T-helper 2 cell treated with Interferon-gamma antibody and Interleukin-4, amounts not matched to agents 100 ng/mL and 5 ng/mL, for 36 hours (primary cell): Measurements from ENCODE around the gene KRTAP3-3. TPM values are rescaled to one million over a fixed set of nuclear protein-coding genes. Genes with fewer than 3 reads are reported as not detected.
"Not testable (repeated sequence)": the region's sequence is repeated elsewhere in the genome, so short reads cannot be mapped to it uniquely, and the experiment has no call there.

Experiments used
- intact Hi-C: fragments of 100-400 bp; cut with micrococcal nuclease; formaldehyde crosslinking; loops from one replicate; pipeline ENCODE4 v1.15.1; 2023
- total RNA-seq: library from RNA; stranded (reverse); gene quantifications from 2 replicates; pipeline ENCODE4 v1.2.3, GENCODE V29; 2022

Gene KRTAP3-3
- total RNA-seq, 1 donor from 2014 or later, result not detected

DNA sequence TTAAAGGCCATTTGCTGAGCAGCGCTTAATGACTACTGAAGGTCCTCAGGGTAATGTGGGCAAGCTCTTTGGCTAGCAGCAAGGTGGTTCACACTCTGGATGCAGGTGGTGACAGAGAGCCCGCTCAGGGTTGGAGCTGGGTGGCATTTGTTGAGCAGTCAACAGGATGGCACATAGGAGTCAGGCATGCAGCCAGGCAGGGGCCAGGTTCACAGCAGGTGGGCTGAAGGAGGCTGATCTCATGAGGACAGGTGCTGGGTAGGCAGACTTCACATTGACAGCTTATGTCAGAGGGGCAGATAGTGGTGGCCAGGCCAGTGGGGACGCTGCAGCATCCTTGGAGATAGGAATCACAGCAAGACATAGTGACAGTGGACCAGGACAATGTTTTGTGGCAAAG, 10.4 kb upstream of the KRTAP3-3 start:
- intact Hi-C loops, result no loop called here

DNA sequence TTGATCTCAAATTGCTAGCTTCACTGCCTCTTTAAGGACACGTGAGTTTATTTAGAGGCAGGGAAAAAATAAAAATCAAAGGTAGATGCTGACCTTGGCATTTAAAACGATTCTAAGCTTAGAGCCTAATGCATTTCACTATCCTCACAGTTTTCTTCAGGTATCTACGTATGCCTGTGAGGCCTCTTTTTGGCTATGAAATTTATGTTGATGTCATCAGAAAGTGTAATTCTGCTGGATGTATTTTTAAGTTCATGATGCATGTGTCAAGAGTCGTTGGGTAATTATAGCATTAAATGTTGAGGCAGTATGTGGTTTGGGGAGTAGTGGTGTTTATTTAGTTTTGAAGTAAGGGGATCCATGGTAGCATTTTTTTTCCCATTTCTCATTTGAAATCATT, 10.0 kb upstream of the KRTAP3-3 start:
- intact Hi-C loops, result no loop called here

DNA sequence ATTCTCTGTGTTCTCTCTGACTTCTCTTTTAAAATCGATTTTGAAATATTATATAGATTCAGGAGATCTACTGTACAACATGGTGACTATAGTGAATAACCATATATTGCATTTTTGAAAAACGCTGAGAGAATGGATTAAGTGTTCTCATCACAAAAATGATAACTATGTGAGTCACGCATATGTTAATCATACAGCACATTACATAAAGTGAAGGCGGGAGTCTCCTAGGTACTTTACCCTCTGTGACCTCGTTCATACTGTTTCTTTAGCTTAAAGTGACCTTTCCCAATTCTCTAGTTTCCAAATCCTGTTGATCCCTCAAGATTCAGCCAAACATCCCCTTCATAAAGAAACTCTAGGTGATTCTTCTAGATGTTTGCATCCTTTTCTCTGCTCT, 8.8 kb upstream of the KRTAP3-3 start:
- intact Hi-C loops, result no loop called here

DNA sequence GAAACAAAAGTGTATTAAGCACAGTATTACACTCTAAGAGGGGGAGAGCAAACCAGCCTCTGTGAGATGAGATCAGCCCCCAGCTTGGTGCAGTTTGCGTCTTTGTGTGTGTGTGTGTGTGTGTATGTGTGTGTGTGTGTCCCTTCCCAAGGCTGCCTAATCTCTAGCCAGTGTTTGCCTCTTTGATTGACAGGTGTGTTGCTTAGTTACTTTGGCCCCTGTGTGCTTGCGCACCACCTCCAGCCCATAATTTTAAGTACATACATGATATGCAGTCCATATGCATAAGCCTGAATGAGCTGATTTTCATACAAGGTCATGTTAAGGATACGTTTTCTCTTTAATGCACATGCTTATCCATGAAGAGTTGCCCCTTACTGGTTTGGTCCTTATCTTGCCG, 7.8 kb upstream of the KRTAP3-3 start:
- intact Hi-C loops, result no loop called here

DNA sequence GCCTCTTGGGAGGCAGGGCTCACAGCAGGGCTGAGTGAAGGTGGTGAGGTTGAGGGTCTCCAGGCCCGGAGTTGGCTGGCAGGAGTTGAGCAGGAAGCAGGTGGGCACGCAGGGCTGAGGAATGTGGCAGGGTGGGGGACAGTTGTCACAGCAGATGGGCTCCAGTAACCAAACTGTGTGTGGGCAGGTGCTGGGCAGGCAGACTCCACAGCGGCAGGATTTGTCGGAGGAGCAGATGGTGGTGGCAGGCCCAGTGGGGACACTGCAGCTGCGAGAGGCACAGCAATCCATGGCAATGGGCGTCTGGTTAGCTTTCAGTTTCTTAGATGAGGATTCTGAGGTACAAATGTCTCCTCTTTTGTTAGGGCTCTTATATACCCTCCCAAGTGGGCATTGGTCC, 5.6 kb upstream of the KRTAP3-3 start, which contains the start of gene KRTAP3-2:
Gene KRTAP3-2 (minus strand): TSS at position 344 of the 400 bp plus-strand sequence. CDS start 53 bp downstream, at position 291.
- intact Hi-C loops, result not testable (repeated sequence)

DNA sequence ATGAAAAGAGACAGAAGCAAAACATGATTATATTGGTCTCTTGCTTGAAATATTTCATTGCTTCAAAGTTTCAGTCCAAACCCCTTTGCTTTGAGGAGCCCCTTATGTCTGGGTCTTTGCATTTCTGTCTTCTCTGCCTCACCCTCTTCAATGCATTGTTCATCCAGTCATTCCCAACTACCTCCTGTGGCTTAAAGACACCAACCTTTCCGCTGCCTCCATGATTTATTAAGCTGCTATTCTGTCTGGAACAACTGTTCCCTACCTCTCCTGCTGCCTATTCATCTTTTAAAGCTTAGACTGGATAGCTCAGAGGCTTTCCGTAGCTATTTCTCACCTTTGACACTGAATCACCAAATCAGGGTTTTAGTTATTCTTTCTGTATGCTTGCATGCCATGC, 3.4 kb upstream of the KRTAP3-3 start:
- intact Hi-C loops, result no loop called here

DNA sequence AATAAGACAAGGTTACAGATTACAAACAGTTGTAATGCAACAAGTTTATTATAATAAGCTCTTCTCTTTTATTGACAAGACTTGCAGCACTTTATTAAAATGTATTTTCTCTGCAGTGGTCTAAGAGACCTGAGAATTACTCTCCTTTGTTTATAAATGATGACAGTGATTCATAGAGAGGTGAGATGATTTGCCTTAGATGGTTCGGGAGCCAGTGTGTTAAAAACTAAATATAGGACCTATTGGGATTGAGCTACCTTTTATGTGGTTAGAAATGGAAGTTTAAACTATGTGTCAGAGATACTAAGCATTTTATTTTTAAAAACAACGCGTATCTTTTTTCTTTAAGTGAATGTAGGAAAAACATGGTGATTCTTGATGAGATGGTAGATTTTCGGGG, 2.9 kb upstream of the KRTAP3-3 start:
- intact Hi-C loops, result no loop called here

DNA sequence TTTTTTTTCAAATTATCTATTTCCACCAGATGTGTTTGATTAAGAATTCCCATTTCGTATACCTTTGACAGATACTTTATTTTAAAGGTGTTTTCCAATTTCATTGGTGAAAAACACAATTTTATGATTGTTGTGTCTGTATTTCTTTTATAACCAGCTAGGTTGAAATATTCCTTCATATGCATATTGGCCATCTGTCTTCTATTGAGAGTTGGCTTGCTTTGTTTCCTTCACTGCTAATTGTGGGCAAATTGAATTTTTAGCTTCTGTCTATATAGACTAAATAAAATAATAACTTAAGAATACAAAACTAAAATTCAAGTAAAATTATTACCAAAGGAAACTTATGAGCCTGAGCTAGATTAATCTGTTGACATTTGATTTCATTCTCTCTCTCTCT, 1.2 kb upstream of the KRTAP3-3 start:
- intact Hi-C loops, result no loop called here

DNA sequence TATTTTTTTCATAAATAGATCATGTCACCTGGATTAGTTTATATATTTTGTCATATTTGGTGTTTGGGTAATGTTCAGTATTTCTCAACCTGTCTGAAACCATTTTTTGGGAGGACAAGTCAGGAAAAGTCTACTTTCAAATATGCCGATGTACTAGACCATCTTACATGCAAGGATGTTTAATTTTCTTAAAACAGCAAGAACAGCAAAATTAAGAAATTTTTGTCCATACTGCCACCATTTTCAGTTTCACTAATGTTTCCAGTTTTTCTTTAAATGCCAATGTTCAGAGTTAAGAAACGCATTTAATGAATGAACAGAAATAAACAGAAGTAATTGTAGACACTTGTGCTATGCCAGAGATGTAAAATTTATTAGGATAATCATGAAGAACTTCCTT, 880 bp downstream of the KRTAP3-3 start:
- intact Hi-C loops, result no loop called here

DNA sequence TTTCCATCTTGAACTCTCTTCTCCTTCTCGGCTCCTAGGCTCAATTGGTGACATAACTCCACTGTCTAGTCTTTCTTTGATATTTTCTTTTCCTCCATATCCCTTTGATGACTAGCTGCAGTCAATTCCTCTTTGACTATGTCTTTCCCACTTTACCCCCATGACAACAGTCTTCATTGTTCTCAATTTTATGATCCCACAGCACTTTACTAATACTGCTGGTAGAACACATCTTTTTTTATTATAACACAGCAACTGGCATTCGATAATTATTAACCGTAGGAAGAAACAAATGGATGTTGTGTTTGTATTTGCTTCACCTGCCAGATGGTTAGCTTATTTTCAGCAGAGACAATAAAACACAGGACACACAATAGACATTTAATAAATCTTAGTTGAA, 1.3 kb downstream of the KRTAP3-3 start:
- intact Hi-C loops, result no loop called here

DNA sequence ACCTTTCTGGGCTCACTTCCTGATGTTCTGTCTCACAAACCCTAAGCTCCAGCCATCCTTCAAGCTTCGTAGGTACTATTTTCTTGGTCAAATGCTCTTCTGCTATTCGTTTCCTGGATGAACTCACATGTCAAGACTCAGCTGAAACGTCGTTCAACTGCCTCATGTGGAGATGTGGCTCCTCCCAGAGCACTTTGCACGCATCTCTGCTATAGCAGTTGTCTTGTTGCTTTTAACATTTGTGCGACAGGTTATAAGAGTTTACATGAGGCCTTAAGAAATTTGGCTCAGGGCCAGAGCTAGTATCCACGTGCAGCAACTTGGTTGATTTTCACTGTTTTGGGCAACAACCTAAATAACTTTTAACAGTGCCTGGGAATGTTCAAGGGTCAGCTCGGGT, 7.0 kb downstream of the KRTAP3-3 start:
- intact Hi-C loops, result no loop called here

DNA sequence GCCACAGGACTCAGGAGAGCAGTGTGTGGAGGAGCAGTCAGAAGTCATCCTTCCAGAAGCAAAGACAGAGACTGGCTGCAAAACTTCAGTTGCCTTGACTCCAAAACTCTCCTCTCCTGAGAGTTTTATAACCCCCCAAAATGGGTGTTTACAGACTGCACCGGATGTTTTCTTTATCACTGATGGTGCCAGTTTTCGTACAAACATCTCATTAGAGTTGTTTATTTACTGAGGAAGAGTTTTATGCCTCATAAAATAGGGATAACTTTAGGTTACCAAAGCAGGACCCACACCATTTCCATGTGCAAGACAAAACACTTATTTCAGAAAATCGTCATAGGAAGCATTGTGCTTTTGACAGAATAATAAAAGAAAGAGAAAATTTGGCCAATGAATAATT, 9.7 kb downstream of the KRTAP3-3 start, which contains the start of gene KRT40:
Gene KRT40 (minus strand): TSS at position 101 of the 400 bp plus-strand sequence. CDS start 53 bp downstream, at position 48.
- intact Hi-C loops, result no loop called here

DNA sequence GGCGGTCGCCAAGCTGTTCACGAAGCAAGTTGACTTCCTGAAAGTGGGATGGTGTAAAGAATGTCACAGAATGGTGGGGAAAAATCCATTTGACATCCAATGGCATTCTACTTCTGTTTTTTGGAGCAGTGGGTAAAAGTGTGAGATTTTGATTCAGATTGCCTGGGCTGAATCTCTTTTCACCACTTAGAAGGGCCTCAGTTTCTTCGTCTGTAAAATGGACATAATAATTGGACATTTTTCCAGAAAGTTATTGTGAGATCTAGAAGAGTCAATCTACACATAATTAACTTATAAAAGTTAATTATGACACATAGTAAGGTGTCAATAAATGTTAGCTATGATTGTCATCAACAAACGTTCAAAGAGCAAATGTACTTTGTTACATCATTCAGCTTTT, 12.8 kb downstream of the KRTAP3-3 start:
- intact Hi-C loops, result no loop called here

DNA sequence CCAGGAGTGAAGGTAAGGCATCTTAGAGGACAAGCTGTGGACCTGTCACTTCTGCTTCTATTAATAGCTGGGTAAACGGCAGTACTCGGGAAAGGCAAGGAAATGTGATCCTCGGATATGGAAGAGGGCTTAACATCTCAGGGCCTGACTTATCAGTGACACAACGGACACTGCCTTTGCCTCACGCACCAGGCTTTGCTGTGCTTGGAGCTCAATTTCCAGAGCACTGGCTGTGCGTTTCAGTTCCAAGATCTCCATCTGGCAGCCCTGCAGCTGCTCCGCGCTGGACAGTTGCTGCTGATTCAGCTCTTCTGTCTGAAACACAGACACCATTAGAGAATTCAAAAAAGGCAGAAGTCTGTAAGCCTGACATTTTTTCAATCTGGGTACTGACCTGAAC, 13.4 kb downstream of the KRTAP3-3 start:
- intact Hi-C loops, result no loop called here

DNA sequence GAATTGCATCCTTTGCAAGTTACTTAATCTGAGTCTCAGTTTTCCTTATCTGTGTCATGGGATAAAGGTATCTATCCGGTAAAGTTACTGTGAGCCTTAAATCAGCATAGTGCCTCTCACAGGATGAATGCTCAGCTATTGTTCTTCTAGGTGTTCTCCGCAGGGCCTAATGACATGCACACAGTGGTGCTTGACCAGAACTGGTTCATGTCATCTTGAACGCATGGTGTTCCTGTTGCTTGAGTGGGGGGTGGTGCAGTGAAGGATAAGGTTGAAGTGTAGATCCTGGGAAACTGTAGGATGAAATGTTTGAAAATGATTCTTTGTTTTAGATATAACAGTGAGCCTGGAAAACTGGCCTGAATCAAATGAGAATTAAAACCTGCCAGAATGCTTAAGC, 13.8 kb downstream of the KRTAP3-3 start:
- intact Hi-C loops, result no loop called here

DNA sequence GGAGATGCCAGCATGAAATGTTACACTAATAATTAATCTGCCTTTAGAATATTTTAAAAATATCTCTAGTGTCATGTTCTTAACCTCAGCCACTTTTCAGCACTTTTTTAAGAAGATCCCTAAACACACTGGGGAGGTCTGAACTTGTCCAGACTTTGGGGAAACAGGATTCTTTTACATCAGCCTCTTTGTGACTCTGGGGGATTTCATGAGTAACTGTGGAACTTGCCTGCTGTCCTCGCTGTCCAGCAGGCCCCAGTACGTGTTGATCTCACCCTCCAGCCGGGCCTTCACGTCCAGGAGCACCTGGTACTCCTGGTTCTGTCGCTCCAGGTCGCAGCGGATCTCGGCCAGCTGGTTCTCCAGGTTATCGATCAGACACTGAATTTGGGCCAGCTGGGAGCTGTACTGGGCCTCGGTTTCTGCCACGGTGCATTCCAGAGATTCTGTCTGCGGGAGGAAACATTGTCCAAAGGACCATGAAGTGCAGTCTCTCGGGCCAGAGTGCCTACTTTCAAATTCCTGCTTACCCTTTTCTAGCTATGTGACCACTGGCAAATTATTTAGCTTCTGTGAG, 15.3 kb downstream of the KRTAP3-3 start:
- intact Hi-C loops, result no loop called here

DNA sequence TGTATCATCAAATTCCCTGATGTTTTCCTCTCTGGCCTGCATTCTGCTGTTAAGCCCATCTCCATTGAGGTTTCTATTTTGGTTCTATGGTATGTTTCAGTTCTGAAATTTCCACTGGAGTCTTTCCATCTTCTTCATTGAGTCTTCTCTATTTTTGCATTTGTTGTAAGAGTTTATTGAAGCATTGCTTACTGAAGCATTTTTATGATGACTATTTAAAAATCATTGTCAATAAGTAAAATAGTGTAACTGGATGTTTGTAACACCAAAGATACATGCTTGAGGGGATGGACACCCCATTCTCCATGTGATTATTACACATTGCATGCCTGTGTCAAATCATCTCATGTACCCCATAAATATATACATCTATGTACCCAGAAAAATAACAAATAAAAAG, 18.4 kb downstream of the KRTAP3-3 start:
- intact Hi-C loops, result no loop called here

DNA sequence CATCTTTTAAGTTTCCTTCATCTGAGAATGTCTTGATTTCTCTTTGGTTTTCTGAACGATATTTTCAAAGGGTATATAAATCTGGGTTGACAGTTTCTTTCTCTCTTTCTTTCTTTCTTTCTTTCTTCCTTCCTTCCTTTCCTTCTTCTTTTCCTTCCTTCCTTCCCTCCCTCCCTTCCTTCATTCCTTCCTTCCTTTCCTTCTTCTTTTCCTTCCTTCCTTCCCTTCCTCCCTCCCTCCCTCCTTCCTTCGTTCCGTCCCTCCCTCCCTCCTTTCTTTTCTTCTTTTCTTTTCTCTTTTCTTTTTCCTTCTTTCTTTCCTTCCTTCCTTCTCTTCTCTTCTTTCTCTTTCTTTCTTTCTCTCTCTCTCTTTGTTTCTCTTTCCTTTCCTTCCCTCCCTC, 19.6 kb downstream of the KRTAP3-3 start:
- intact Hi-C loops, result no loop called here

DNA sequence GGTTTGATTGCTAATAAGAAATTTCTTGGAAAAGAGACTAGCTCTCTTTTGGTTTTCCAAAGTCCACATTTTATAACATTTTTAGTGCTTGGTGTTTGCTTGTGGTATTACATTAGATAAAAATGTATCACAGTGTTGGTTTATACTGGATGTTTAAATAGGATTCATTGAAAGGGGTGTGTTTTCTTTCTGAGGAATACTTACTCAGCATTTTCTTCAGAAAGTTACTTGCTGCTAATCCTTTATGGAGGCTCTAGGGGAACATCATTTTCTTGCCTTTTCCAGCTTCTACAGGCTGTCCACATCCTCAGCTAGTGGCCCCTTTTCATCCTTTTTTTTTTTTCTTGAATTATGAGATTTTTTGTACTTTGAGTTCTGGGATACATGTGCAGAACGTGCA, 26.4 kb downstream of the KRTAP3-3 start:
- intact Hi-C loops, result no loop called here

DNA sequence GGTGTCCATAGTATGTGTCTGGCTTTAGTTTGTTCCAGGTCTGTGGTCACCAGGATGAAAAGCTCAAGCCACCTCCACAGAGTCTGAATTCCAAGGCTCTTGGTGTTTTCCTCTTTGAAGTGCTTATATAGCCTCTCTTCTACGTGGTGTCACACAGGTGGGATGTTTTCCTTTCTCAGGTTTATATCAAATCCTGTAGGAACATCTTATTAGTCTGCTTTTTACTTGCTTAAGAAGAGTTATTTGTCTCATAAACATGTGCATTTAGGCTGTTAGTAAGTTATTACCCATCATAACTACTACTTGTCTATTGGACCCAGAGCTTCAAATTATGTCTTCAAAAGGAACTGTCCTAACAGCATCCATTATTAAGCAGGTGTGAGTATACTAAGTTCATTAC, 27.1 kb downstream of the KRTAP3-3 start, which contains the start of gene KRT39:
Gene KRT39 (minus strand): TSS at position 101 of the 400 bp plus-strand sequence. CDS start 92 bp downstream, at position 9.
- intact Hi-C loops, result no loop called here

DNA sequence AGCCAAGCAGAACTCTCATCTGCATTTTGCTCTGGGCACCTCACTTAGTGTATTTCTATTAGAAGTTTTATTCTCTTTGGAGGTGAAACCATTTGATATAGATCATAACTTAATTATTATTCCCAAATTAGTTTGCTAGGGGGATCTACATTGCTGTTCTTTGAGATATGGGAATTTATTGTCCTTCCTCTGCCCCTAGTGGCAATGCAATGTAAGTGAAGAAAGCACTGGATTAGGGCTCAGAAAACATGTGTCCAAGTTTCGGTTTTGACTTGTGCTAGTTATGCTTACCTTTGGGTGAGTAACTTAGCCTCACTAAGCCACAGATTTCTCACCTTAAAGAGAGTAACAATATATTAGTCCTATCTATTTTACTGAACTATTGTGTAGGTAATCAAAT, 30.1 kb downstream of the KRTAP3-3 start:
- intact Hi-C loops, result no loop called here

DNA sequence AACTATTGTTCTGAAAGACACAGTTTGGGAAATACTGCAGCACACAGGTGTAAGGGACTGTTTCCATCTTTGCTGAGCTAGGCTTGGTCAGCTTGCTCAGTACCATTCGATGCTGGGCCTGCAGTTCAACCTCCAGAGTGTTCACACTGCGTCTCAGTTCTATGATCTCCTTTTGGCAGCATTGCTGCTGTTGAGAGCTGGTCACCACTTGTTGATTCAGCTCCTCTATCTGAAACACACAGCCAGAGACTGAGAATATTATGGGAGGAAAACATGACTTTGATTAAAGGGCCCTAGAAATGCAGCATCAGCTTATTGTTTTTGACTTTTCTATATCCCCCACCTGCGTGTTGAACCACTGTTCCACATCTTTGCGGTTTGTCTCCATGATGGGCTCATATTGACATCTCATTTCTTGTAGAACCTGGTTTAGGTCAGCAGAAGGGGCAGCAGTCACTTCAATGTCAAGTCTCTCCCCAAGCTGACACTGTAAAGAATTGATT, 31.9 kb downstream of the KRTAP3-3 start:
- intact Hi-C loops, result no loop called here

DNA sequence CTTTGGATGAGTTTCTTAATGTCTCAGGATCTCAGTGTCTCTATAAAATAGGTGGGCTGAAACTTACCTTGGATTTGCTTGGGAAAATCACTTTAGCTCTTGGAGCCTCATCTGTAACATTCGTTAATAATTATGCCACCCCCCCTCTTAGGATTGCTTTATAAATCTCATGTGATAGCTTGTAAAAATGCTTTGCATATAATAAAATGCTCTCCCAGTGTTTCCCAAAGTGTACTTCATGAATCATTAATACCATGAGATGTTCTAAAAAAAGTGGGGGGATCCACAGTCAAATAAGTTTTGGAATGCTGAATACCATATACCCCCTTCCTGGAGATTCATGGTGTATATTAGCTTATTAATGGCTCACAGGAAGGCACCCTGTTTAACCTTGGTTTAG, 32.4 kb downstream of the KRTAP3-3 start:
- intact Hi-C loops, result no loop called here
